ENCODE results near the gene CRELD2. TPM values are rescaled to one million over a fixed set of nuclear protein-coding genes. Genes with fewer than 3 reads are reported as not detected.
A peak's percentile ranks its signal among the peaks of the same experiment; 100 is the strongest.

The CRELD2 gene
- total RNA-seq, 4 donors from 2014 or later = 8.9 to 15.0 (median 13.0) TPM

DNA sequence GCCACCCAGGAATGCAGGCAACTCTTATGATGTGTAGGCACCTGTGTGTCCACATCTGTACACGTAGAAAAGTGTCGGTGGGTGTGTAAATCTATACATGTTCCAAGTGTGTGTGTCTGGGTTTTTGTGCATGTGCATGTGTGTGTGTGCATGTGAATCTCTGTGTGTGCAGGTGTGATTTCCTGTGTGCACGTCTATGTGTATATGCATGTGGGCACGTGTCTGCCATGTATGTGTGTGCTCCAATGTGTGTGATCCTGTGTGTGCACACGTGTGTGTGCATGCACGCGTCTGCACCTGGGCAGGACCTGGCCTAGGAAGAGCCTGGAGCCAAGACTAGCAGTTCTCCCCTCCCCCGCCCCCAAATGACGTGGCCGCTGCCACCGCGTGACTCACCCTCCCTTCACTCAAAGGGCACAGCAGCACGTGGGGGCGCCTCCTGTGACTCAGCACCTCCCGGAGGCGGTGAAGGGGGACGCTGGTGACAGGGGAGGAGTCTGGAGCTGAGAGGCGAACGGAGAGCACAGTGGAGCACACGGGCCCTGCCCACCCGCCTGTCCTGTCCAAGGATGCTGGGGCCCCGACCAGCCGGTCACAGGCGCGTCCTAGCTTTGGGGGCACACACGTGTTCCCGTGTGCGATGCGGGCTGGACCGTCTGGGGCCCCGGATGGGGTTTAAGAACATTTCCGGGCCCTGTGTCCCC lies 52.2 kb downstream of the CRELD2 start:
- Histone ChIP-seq H3K36me3 (no peaks in the 10 kb centered on the region), H3K4me1 (peaks cover 41 to 44% of the 10 kb centered on the region in 2 donors), H3K4me3 (peak overlapping the region; percentile 61 to 80 (median 64)), H3K27me3 (no peaks in the 10 kb centered on the region), H3K27ac (peak overlapping the region; percentile 90 to 99 (median 95)), H3K9me3 (no peaks in the 10 kb centered on the region)
- DNase-seq (peak; percentile 98 to 99), ATAC-seq (peak; percentile 61 to 69)
- intact Hi-C loops (cut with DNase I; ENCODE audit: low total_unique reads) = loop anchor here (2.0 kb wide), 1 partner anchor 34 kb away; no protein-coding TSS in a partner anchor
- TF ChIP-seq POLR2A (IDR thresholded peaks at IDR 0.05) = peak; percentile 94 to 96
- TF ChIP-seq, protein P1, sequence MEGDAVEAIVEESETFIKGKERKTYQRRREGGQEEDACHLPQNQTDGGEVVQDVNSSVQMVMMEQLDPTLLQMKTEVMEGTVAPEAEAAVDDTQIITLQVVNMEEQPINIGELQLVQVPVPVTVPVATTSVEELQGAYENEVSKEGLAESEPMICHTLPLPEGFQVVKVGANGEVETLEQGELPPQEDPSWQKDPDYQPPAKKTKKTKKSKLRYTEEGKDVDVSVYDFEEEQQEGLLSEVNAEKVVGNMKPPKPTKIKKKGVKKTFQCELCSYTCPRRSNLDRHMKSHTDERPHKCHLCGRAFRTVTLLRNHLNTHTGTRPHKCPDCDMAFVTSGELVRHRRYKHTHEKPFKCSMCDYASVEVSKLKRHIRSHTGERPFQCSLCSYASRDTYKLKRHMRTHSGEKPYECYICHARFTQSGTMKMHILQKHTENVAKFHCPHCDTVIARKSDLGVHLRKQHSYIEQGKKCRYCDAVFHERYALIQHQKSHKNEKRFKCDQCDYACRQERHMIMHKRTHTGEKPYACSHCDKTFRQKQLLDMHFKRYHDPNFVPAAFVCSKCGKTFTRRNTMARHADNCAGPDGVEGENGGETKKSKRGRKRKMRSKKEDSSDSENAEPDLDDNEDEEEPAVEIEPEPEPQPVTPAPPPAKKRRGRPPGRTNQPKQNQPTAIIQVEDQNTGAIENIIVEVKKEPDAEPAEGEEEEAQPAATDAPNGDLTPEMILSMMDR (IDR thresholded peaks at IDR 0.05 in 4 of 5, conservative IDR thresholded peaks at IDR 0.05 in 1 of 5) = no peak
- in situ Hi-C loops (cut with MboI; ENCODE audit: low sequenced_read_pairs in 4 of 4) = no loop called here

DNA sequence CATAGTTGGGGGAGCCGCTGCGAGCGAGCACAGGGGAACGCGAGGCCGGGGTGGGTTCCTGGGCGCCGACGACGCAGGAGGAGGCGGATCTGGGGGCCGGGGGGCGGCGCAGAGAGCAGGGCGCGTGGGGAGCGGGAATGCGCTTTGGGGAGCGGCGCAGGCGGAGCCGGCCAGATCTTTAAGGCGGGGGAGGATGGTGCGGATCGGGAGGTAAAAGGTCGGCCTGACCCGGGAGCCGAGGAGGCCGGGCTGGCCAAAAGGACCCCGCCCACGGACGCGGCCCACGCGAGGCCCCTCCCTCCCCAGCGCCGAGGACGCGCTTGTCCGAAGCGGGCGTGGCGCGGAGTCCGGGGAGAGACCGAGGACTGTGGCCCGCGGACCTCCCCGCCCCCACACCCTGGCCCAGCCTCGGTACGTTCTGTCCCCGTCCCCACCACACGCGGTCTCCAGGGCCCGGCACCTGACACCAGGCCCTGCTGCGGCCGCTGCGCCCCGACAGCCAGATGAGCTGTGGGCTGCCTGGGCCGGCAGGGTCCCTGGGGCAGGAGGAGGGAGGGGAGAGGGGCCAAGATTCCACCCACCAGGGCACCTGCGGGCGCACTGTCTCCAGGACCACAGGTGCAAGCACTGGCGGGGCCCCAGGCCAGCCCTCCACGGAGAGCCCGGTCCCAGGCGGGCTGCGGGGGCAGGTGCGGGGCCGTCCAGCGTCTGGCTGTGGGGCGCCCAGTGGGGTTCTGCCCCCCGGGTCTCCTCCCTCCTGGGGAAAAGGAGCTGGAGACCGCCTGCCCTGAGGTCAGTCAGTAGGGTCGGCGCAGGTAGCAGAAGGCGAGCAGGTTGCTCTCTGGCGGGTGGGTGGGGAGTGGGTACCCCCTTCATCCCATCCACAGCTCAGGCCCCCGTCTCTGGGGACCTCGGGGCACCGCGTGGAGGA lies 53.1 kb downstream of the CRELD2 start:
- ATAC-seq (peak; percentile 48 to 51), DNase-seq (peak; percentile 90 to 94)
- TF ChIP-seq POLR2A (IDR thresholded peaks at IDR 0.05) = peak; percentile 72 to 85
- TF ChIP-seq, protein P1 (IDR thresholded peaks at IDR 0.05 in 4 of 5, conservative IDR thresholded peaks at IDR 0.05 in 1 of 5) = peak in 3 of 5 experiments; percentile 8 to 16 (median 13)
- no peaks in the 10 kb centered on the region for H3K27me3 ChIP-seq
- peak overlapping the region; percentile 90 to 99 (median 95) for H3K27ac ChIP-seq
- in situ Hi-C loops (cut with MboI; ENCODE audit: low sequenced_read_pairs in 4 of 4) (no loop called here), intact Hi-C loops (cut with DNase I; ENCODE audit: low total_unique reads) (loop anchor here (2.0 kb wide), 1 partner anchor 35 kb away; no protein-coding TSS in a partner anchor)
- peak overlapping the region; percentile 61 to 80 (median 64) for H3K4me3 ChIP-seq
- H3K36me3 ChIP-seq = no peaks in the 10 kb centered on the region
- no peaks in the 10 kb centered on the region for H3K9me3 ChIP-seq
- peaks cover 32 to 36% of the 10 kb centered on the region in 2 donors for H3K4me1 ChIP-seq

DNA sequence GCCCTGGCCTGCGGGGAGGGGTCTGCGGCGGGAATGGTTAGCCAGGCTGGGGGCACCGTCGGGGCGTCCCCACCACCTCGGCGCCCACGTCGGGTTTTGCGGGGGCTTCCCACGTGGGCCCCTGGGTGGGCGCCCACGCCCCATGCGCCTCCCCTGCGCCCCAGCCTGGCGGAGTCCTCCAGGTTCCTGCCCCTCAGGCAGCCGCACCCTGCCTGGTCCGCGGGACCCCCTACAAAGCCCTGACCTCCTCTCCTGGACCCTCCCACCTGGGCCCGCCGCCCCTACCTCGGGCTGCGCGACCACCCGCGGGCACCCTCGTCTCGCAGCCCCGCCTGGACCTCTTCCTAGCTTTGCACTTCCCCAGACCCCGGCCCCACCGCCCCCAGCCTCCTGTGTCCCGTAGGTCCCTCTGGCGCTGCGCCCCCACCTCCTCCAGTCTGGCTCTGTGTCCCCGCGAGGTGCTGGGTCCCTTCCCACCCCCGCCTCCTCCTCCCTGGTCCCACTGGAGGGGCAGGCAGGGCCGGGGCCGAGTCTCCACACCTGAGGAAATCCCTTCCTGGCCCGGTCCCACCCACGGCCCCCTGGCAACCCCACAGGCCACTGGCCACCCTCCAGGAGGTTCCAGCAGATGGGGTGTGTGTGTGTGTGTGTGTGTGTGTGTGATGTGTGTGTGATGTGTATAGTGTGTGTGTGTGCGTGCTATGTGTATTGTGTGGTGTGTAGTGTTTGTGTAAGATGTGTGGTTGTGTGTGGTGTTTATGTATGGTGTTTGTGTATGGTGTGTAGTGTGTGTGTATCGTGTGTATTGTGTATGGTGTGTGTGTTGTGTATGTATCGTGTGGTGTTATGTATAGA lies 54.0 kb downstream of the CRELD2 start:
- Histone ChIP-seq H3K27ac (peak overlapping the region; percentile 90 to 99 (median 95)), H3K9me3 (no peaks in the 10 kb centered on the region), H3K27me3 (no peaks in the 10 kb centered on the region), H3K4me1 (peaks cover 24 to 27% of the 10 kb centered on the region in 2 donors), H3K36me3 (no peaks in the 10 kb centered on the region), H3K4me3 (peak overlapping the region; percentile 61 to 80 (median 64))
- intact Hi-C loops (cut with DNase I; ENCODE audit: low total_unique reads) = no loop called here
- TF ChIP-seq, protein P1 (IDR thresholded peaks at IDR 0.05 in 4 of 5, conservative IDR thresholded peaks at IDR 0.05 in 1 of 5) = no peak
- TF ChIP-seq POLR2A (IDR thresholded peaks at IDR 0.05) = no peak
- no peak for ATAC-seq
- DNase-seq = peak in 1 of 2 donors; percentile 70
- in situ Hi-C loops (cut with MboI; ENCODE audit: low sequenced_read_pairs in 4 of 4) = no loop called here

All from gastrocnemius medialis (tissue), 4 donors.